HepG2 (cell line): ENCODE data around the gene SERP1. TPM values are rescaled to one million over a fixed set of nuclear protein-coding genes. Genes with fewer than 3 reads are reported as not detected.

Source experiments
- ATAC-seq: fragments of 200-7000 bp; cut with Tn5 transposase; 3 replicates; pipeline ENCODE4 v1.9.1; 2020; ENCODE audit warnings: mild to moderate bottlenecking, moderate library complexity
- BruUV-seq: library from RNA; stranded (reverse); fragments of 400-500 nt; replicated peaks from 2 replicates; lab custom pipeline; 2021; lab: Mats Ljungman, UMichigan
- CTCF ChIA-PET: fragments of 300-600 bp; formaldehyde crosslinking; extraction: SDS; loops from one replicate; lab custom pipeline; 2021; ENCODE audit warnings: low total read pairs, inconsistent platforms, low intra/inter-chr PET ratio; lab: Yijun Ruan, JAX
- POLR2A ChIA-PET: fragments of 350-600 bp; sonication (Branson Sonifier 250); formaldehyde crosslinking; loops from one replicate; lab custom pipeline; 2020; ENCODE audit warnings: antibody characterized with exemption, inconsistent platforms; lab: Yijun Ruan, JAX
- DNase-seq: peaks from one replicate; pipeline ENCODE4 v3.0.0-alpha.2; 2015; ENCODE audit warnings: low spot score
- FAIRE-seq: peaks from 3 replicates; lab custom pipeline; 2011; peaks lifted over from hg19 to GRCh38; lab: Jason Lieb, UNC
- H2AFZ ChIP-seq: one replicate; pipeline ENCODE4 v1.6.1; 2011; ENCODE audit warnings: low read length, inconsistent platforms
- H3K27ac ChIP-seq: fragments of 300-600 bp; 3 replicates; pipeline ENCODE4 v1.8.0; 2011; ENCODE audit warnings: mixed run types, mild to moderate bottlenecking, mixed read lengths, low read length, inconsistent platforms; ENCODE audit not compliant: insufficient read depth; ENCODE audit errors: extremely low read length
- H3K27me3 ChIP-seq, 2 experiments: fragments of 200-600 bp in 1 of 2; 2 replicates in 1 of 2; 3 replicates in 1 of 2; pipeline versions ENCODE4 v1.6.0 to v1.8.0; 2011; ENCODE audit warnings: low read length in 2 of 2, mild to moderate bottlenecking in 2 of 2, moderate library complexity in 2 of 2, inconsistent platforms in 1 of 2; ENCODE audit not compliant: insufficient read depth in 2 of 2, control insufficient read depth in 1 of 2
- H3K36me3 ChIP-seq, 2 experiments: fragments of 200-600 bp in 1 of 2; replicated peaks in 1 of 2; 2 replicates in 1 of 2; 3 replicates in 1 of 2; pipeline versions ENCODE4 v1.5.1 to v1.8.0; 2011; ENCODE audit warnings: low read length in 2 of 2, inconsistent platforms in 1 of 2; ENCODE audit not compliant: insufficient read depth in 2 of 2, control insufficient read depth in 1 of 2
- H3K4me1 ChIP-seq: 2 replicates; pipeline ENCODE4 v1.5.1; 2012; ENCODE audit warnings: low read length, inconsistent platforms; ENCODE audit not compliant: insufficient read depth
- H3K4me2 ChIP-seq: 2 replicates; pipeline ENCODE4 v1.6.0; 2011; ENCODE audit warnings: low read depth, low read length, inconsistent platforms
- H3K4me3 ChIP-seq, 3 experiments: fragments of 200-600 bp in 1 of 3; sonication (generic), shearing (Covaris generic) in 1 of 3; replicated peaks in 1 of 3; 2 replicates each; pipeline ENCODE4 v1.5.1; 2011 to 2016; ENCODE audit warnings: low read length in 3 of 3, inconsistent platforms in 2 of 3, low read depth in 2 of 3, mild to moderate bottlenecking in 2 of 3, control low read depth in 1 of 3, mixed read lengths in 1 of 3; ENCODE audit not compliant: insufficient read depth in 1 of 3
- H3K79me2 ChIP-seq: one replicate; pipeline ENCODE4 v1.6.1; 2011; ENCODE audit warnings: low read length, inconsistent platforms; ENCODE audit not compliant: insufficient read depth
- H3K9ac ChIP-seq: 2 replicates; pipeline ENCODE4 v1.6.0; 2011; ENCODE audit warnings: mild to moderate bottlenecking, low read depth, low read length, inconsistent platforms; ENCODE audit not compliant: insufficient read depth
- H3K9me3 ChIP-seq: 2 replicates; pipeline ENCODE4 v1.5.1; 2012; ENCODE audit warnings: mild to moderate bottlenecking, low read length
- H4K20me1 ChIP-seq: 2 replicates; pipeline ENCODE4 v1.6.0; 2011; ENCODE audit warnings: inconsistent platforms, mild to moderate bottlenecking, low read length, moderate library complexity; ENCODE audit not compliant: insufficient read depth
- CTCF ChIP-seq: sonication (generic); formaldehyde crosslinking; IDR thresholded peaks from 2 replicates; pipeline ENCODE4 v1.5.0; 2020; ENCODE audit warnings: mild to moderate bottlenecking, missing genetic modification reagents, moderate library complexity
- NR2F6 ChIP-seq, 2 experiments: IDR thresholded peaks; 2 replicates each; pipeline ENCODE4 v1.6.1; 2016; ENCODE audit warnings: antibody characterized with exemption in 1 of 2, mild to moderate bottlenecking in 1 of 2
- SMYD3 ChIP-seq: sonication (generic); formaldehyde crosslinking; IDR thresholded peaks from 2 replicates; pipeline ENCODE4 v1.8.1; 2023; ENCODE audit warnings: mild to moderate bottlenecking, missing genetic modification reagents
- STAG1 ChIP-seq: sonication (generic); formaldehyde crosslinking; IDR thresholded peaks from 2 replicates; pipeline ENCODE4 v1.4.0; 2020; ENCODE audit warnings: missing genetic modification reagents
- THYN1 ChIP-seq: sonication (generic); formaldehyde crosslinking; IDR thresholded peaks from 2 replicates; pipeline ENCODE4 v1.8.1; 2023; ENCODE audit warnings: low read depth, mild to moderate bottlenecking, moderate library complexity, missing genetic modification reagents, borderline replicate concordance
- ZNF337 ChIP-seq: sonication (generic); formaldehyde crosslinking; IDR thresholded peaks from 2 replicates; pipeline ENCODE4 v1.5.1; 2020; ENCODE audit warnings: missing genetic modification reagents, low read depth, mild to moderate bottlenecking, borderline replicate concordance
- ZSCAN20 ChIP-seq: sonication (generic); formaldehyde crosslinking; IDR thresholded peaks from 2 replicates; pipeline ENCODE4 v1.4.0; 2020; ENCODE audit warnings: missing genetic modification reagents, mild to moderate bottlenecking, borderline replicate concordance
- WGBS: methylation state at CpG from one replicate; pipeline ENCODE4 v1.1.6; 2017; ENCODE audit warnings: low lambda C conversion rate; 5-methylcytosine and 5-hydroxymethylcytosine counted together
- in situ Hi-C: cut with HindIII; loops from 2 replicates; pipeline ENCODE4 v1.10.0; 2017; ENCODE audit warnings: low pct_unique_long_range_greater_than_20kb; ENCODE audit not compliant: extremely low pct_ligation_motif_present
- intact Hi-C: fragments of 100-400 bp; cut with micrococcal nuclease; formaldehyde crosslinking; loops from one replicate; pipeline ENCODE4 v1.10.0; 2022; ENCODE audit not compliant: unreplicated experiment
- polyA plus RNA-seq, 8 experiments: library from polyadenylated mRNA; depleted of rRNA in 3 of 8; stranded (reverse) in 7 of 8; unstranded in 1 of 8; fragments of >200 nt; fragmentation: Illumina TruSeq in 4 of 8; extraction: Trizol in 4 of 8; gene quantifications; 2 replicates each; pipeline versions ENCODE4 v1.2.1 to v1.2.3, GENCODE V29; 2011 to 2016; ENCODE audit warnings: low read depth in 4 of 8, missing spikeins in 1 of 8, mixed read lengths in 1 of 8; ENCODE audit not compliant: insufficient read depth in 1 of 8
- total RNA-seq, 5 experiments: library from RNA; depleted of rRNA; stranded (reverse); fragments of >200 nt; fragmentation: Illumina TruSeq; extraction: Trizol; gene quantifications; 2 replicates each; pipeline ENCODE4 v1.2.3, GENCODE V29; 2016; ENCODE audit warnings: low read depth in 1 of 5

SERP1 gene
- total and polyA plus RNA-seq, 2 of the 13 experiments (the other 11 are each of a cell fraction or from before 2014, with no cell fraction given) = 61.2 to 95.0 TPM

- H2AFZ ChIP-seq = no peak overlapping the region
- in situ Hi-C loops = loop anchor here (10.0 kb wide), 1 partner anchor 336 kb away; no protein-coding TSS in a partner anchor
- intact Hi-C loops = loop anchor here (10.0 kb wide), 1 partner anchor 616 kb away; no protein-coding TSS in a partner anchor
- ChIA-PET POLR2A (no interaction called here), CTCF (interaction anchor here (1.4 kb wide), 1 partner anchor 337 kb away, joined by 8 read pairs; no protein-coding TSS in a partner anchor)
- no TSS peak for BruUV-seq
- no peak overlapping the region for H3K4me2 ChIP-seq
- H3K9me3 ChIP-seq = no peaks in the 10 kb centered on the region
- H3K9ac ChIP-seq = no peak overlapping the region
- no peaks in the 10 kb centered on the region; a peak in 1 of 5 replicates for H3K27me3 ChIP-seq
- no peaks in the 10 kb centered on the region for H3K36me3 ChIP-seq
- no peaks in the 10 kb centered on the region; the same call in 1 of the 2 replicates for H3K4me1 ChIP-seq
- no peak overlapping the region for H3K4me3 ChIP-seq
- DNase-seq = no peak
- H4K20me1 ChIP-seq = no peaks in the 10 kb centered on the region
- TF ChIP-seq ZNF337 (CRISPR knock-in tag) (no peak), STAG1 (CRISPR knock-in tag) (peak; percentile 47), ZSCAN20 (CRISPR knock-in tag) (no peak), THYN1 (CRISPR knock-in tag) (no peak), CTCF (CRISPR knock-in tag) (peak; percentile 20; the same call in 1 of the 2 replicates), NR2F6 (IDR thresholded peaks at IDR 0.05) (no peak), NR2F6 (CRISPR knock-in tag; IDR thresholded peaks at IDR 0.05) (no peak), SMYD3 (CRISPR knock-in tag) (no peak)
- TF ChIP-seq, all 625 proteins: peak for 2
- FAIRE-seq = no peak
- no peaks in the 10 kb centered on the region for H3K79me2 ChIP-seq
- no peak for ATAC-seq
- no peak overlapping the region for H3K27ac ChIP-seq
- 1% methylated on average over 2 of the region's 2 CpGs for WGBS
Measured at GRCh38 chr3:150528354-150528797, 17.9 kb downstream of the SERP1 start.
